Measurements from ENCODE around the gene PTPN23. TPM values are rescaled to one million over a fixed set of nuclear protein-coding genes. Genes with fewer than 3 reads are reported as not detected.

The PTPN23 gene
- total and polyA plus RNA-seq, 2 of the 8 experiments (the other 6 are each of a cell fraction or from before 2014, with no cell fraction given) = 2.9 to 46.7 TPM

DNA sequence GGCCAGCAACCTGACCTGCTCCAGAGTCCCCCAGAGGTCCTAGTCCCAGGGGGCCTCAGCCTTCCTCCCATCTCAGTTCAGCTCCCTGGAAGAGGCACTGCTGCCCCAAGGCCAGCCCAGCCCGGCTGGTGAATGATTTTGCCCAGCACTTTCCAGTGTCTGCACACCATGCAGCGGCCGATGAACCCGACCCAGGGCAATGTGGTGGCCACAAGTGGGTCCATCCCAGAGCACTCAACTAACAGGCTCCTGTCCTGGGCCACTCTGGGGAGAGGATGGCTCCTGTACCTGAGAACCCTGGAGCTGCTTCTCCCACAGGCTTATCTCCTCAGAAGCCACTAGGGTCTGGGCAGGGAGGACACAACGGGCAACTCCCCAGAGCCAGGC, 39.2 kb downstream of the PTPN23 start (continued):
- no peak for TF ChIP-seq TBP (IDR thresholded peaks at IDR 0.05; ENCODE audit: low read depth, low read length)
- TF ChIP-seq MAFK (IDR thresholded peaks at IDR 0.05; ENCODE audit: low read depth, low read length) = no peak
- no peak for TF ChIP-seq BACH1 (IDR thresholded peaks at IDR 0.05; ENCODE audit: low read length)
- no peak for TF ChIP-seq EP300 (IDR thresholded peaks at IDR 0.05; ENCODE audit: borderline replicate concordance in 1 of 2, low read depth in 2 of 2, low read length in 2 of 2)
